ENCODE data around the gene VSNL1.

GRCh38 chr2:17589406-17590035, 49.0 kb downstream of the VSNL1 start:
- TF ChIP-seq EZH2 (IDR thresholded peaks at IDR 0.05; ENCODE audit: low read length, missing control alignments) = no peak
- TF ChIP-seq, protein P1, sequence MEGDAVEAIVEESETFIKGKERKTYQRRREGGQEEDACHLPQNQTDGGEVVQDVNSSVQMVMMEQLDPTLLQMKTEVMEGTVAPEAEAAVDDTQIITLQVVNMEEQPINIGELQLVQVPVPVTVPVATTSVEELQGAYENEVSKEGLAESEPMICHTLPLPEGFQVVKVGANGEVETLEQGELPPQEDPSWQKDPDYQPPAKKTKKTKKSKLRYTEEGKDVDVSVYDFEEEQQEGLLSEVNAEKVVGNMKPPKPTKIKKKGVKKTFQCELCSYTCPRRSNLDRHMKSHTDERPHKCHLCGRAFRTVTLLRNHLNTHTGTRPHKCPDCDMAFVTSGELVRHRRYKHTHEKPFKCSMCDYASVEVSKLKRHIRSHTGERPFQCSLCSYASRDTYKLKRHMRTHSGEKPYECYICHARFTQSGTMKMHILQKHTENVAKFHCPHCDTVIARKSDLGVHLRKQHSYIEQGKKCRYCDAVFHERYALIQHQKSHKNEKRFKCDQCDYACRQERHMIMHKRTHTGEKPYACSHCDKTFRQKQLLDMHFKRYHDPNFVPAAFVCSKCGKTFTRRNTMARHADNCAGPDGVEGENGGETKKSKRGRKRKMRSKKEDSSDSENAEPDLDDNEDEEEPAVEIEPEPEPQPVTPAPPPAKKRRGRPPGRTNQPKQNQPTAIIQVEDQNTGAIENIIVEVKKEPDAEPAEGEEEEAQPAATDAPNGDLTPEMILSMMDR (conservative IDR thresholded peaks at IDR 0.05 in 1 of 2, IDR thresholded peaks at IDR 0.05 in 1 of 2; ENCODE audit: low read depth in 1 of 2, low read length in 2 of 2) = no peak

Data from fibroblast of lung (primary cell).